OCI-LY3 (cell line): ENCODE measurements around the gene KRT85.

Experiments used
- H2AFZ ChIP-seq: fragments of 200-600, 300-600 bp; shearing (Covaris generic); 2 replicates; pipeline ENCODE4 v1.6.0; 2014; ENCODE audit warnings: antibody characterized with exemption, low read depth, low read length
- H3K27ac ChIP-seq: fragments of 200-600, 300-600 bp; sonication (generic); 2 replicates; pipeline ENCODE4 v1.5.1; 2014; ENCODE audit warnings: mild to moderate bottlenecking, low read length, moderate library complexity, mixed read lengths
- H3K27me3 ChIP-seq: fragments of 200-600, 300-600 bp; sonication (generic); 2 replicates; pipeline ENCODE4 v1.6.1; 2014; ENCODE audit warnings: low read depth, low read length, mixed read lengths
- H3K36me3 ChIP-seq: fragments of 200-600, 300-600 bp; sonication (generic); replicated peaks from 2 replicates; pipeline ENCODE3; 2014; ENCODE audit warnings: low read depth, low read length, mixed read lengths
- H3K4me1 ChIP-seq: fragments of 300-600, 200-600 bp; sonication (generic); 2 replicates; pipeline ENCODE4 v1.6.1; 2014; ENCODE audit warnings: low read length, mixed read lengths
- H3K4me2 ChIP-seq: fragments of 200-600, 300-600 bp; sonication (generic); 2 replicates; pipeline ENCODE4 v1.6.1; 2014; ENCODE audit warnings: low read length, mixed read lengths
- H3K4me3 ChIP-seq: fragments of 300-600, 200-600 bp; sonication (generic); 2 replicates; pipeline ENCODE4 v1.5.1; 2014; ENCODE audit warnings: antibody characterized with exemption, mild to moderate bottlenecking, low read length, moderate library complexity
- H3K79me2 ChIP-seq: fragments of 300-600, 200-600 bp; shearing (Covaris generic); 2 replicates; pipeline ENCODE4 v1.6.1; 2014; ENCODE audit warnings: mild to moderate bottlenecking, low read length, mixed read lengths
- H3K9ac ChIP-seq: fragments of 300-600, 200-600 bp; shearing (Covaris generic); 2 replicates; pipeline ENCODE4 v1.6.0; 2014; ENCODE audit warnings: mild to moderate bottlenecking, low read length, moderate library complexity
- H3K9me3 ChIP-seq: fragments of 200-600, 300-600 bp; shearing (Covaris generic); 2 replicates; pipeline ENCODE4 v1.6.1; 2014; ENCODE audit warnings: low read length, mixed read lengths; ENCODE audit not compliant: insufficient read depth
- H4K20me1 ChIP-seq: fragments of 200-600, 300-600 bp; sonication (generic); 2 replicates; pipeline ENCODE4 v1.6.1; 2016; ENCODE audit warnings: low read length, mixed read lengths; ENCODE audit not compliant: insufficient read depth
- CTCF ChIP-seq: fragments of 200-600, 300-600 bp; sonication (generic); IDR thresholded peaks from 2 replicates; pipeline ENCODE4 v1.5.1; 2014; ENCODE audit warnings: antibody characterized with exemption, low read length, low read depth
- EZH2phosphoT487 ChIP-seq: fragments of 200-600 bp; shearing (Covaris generic); IDR thresholded peaks from 2 replicates; pipeline ENCODE4 v1.6.1; 2018; ENCODE audit warnings: antibody characterized with exemption, mixed run types, low read depth

Gene KRT85

DNA sequence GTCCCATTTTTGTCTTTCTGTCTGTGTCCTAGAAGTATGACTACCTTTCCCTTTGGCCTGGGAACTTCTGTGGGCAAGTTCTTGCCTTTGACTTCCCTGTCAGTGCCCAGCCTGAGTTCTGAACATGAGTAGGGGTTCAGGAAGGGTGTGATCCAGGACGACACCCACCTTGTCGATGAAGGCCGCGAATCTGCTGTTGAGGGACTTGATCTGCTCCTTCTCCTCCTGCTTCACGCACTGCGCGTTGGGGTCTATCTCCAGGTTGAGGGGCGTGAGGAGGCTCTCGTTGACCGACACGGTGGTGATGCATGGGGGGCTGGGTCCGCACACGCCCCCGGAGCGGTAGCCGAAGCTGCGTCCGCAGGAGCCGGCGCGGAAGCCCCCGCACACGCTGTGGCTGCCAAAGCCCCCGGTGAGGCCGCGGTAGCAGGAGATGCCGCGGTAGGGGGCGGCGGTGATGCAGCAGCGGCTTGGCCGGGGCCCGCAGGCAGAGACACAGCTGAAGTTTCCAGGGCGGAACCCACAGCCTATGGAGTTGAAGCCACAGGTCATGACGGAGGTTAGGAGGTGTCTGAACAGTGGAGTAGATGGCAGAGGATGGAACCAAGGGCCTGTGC, 46.4 kb downstream of the KRT85 start, which contains the start of gene KRT83:
Gene KRT83 (minus strand): TSS at position 615 of the 617 bp plus-strand sequence. CDS start 63 bp downstream, at position 552.
- no peak within 1 kb of the TSS for H3K4me3 ChIP-seq
- H2AFZ ChIP-seq, result no peak within 1 kb of the TSS
- H3K4me1 ChIP-seq, result no peaks in the 10 kb centered on the region
- peaks cover 52% of the 10 kb centered on the region for H3K27me3 ChIP-seq
- H3K27ac ChIP-seq, result no peak within 1 kb of the TSS
- no peaks in the 10 kb centered on the region for H3K79me2 ChIP-seq
- no peaks in the 10 kb centered on the region for H4K20me1 ChIP-seq
- no peaks in the 10 kb centered on the region for H3K36me3 ChIP-seq
- TF ChIP-seq CTCF (no peak), EZH2phosphoT487 (no peak)
- no peak within 1 kb of the TSS for H3K9ac ChIP-seq
- no peaks in the 10 kb centered on the region for H3K9me3 ChIP-seq
- no peak within 1 kb of the TSS for H3K4me2 ChIP-seq

DNA sequence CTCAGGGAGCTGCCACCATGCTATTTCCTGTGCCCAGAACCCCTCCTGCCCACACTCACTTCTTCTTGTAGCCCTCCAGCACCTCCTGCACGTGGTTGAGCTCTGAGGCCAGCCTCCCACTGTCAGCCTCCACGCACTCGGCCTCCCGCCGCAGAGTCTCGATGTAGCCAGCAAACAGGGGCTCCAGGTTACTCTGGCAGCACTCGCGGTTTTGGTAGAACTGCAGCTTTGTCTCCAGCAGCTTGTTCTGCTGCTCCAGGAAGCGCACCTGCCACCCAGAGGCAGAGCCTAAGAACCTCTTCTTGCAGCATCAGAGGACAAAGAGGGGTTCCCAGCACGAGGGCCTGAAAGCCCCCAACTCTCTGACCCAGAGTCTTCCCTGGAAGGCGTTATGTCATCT, 48.2 kb downstream of the KRT85 start:
- Histone ChIP-seq H4K20me1 (no peaks in the 10 kb centered on the region), H3K4me2 (no peak overlapping the region), H3K27ac (no peak overlapping the region), H3K79me2 (no peaks in the 10 kb centered on the region), H3K4me3 (no peak overlapping the region), H2AFZ (no peak overlapping the region), H3K36me3 (no peaks in the 10 kb centered on the region), H3K27me3 (peaks cover 42% of the 10 kb centered on the region), H3K4me1 (no peaks in the 10 kb centered on the region), H3K9me3 (no peaks in the 10 kb centered on the region), H3K9ac (no peak overlapping the region)
- 0 out of 2 replicates have a peak, but pooled peaks have one; percentile 8 for TF ChIP-seq CTCF
- TF ChIP-seq EZH2phosphoT487, result no peak

- Histone ChIP-seq H3K4me2 (no peak overlapping the region), H3K9ac (no peak overlapping the region), H3K9me3 (no peaks in the 10 kb centered on the region), H3K4me3 (no peak overlapping the region), H3K79me2 (no peaks in the 10 kb centered on the region), H3K27me3 (peaks cover 46% of the 10 kb centered on the region), H3K36me3 (no peaks in the 10 kb centered on the region), H2AFZ (no peak overlapping the region), H3K27ac (no peak overlapping the region), H3K4me1 (no peaks in the 10 kb centered on the region), H4K20me1 (no peaks in the 10 kb centered on the region)
- TF ChIP-seq CTCF (no peak), EZH2phosphoT487 (no peak)
These were observed 48.9 kb downstream of the KRT85 start for GRCh38 chr12:52318241-52318990.

GRCh38 chr12:52317468-52318052, 49.7 kb downstream of the KRT85 start:
- Histone ChIP-seq H3K9me3 (no peaks in the 10 kb centered on the region), H3K36me3 (no peaks in the 10 kb centered on the region), H3K4me3 (no peak overlapping the region), H3K79me2 (no peaks in the 10 kb centered on the region), H2AFZ (no peak overlapping the region), H4K20me1 (no peaks in the 10 kb centered on the region), H3K9ac (no peak overlapping the region), H3K27ac (no peak overlapping the region), H3K4me2 (no peak overlapping the region), H3K27me3 (peaks cover 46% of the 10 kb centered on the region), H3K4me1 (no peaks in the 10 kb centered on the region)
- no peak for TF ChIP-seq EZH2phosphoT487
- no peak for TF ChIP-seq CTCF
